Measurements from ENCODE around the gene SMYD3. TPM values are rescaled to one million over a fixed set of nuclear protein-coding genes. Genes with fewer than 3 reads are reported as not detected.

Gene SMYD3
- total RNA-seq, 1 experiment from 2014 or later: 25.5 TPM

- Histone ChIP-seq H3K23ac (ENCODE audit: insufficient read length, low read depth, low read length) (no peak overlapping the region), H2BK120ac (ENCODE audit: low read depth, low read length, poor library complexity, severe bottlenecking) (no peak overlapping the region), H4K20me1 (ENCODE audit: control insufficient read depth, insufficient read depth, insufficient read length) (no peaks in the 10 kb centered on the region), H3K9me3 (ENCODE audit: control insufficient read depth, low read depth, low read length) (no peaks in the 10 kb centered on the region), H4K91ac (ENCODE audit: insufficient read length, low read depth, low read length) (no peak overlapping the region), H3K14ac (ENCODE audit: insufficient read depth, low read length) (no peak overlapping the region), H3K56ac (ENCODE audit: insufficient read length, low read depth, low read length) (no peak overlapping the region), H2BK15ac (ENCODE audit: low read depth, low read length) (no peak overlapping the region), H2BK12ac (ENCODE audit: insufficient read length, low read depth, low read length) (no peak overlapping the region), H3K27ac (ENCODE audit: insufficient read length, low read depth, low read length) (no peak overlapping the region), H3K18ac (ENCODE audit: insufficient read length, low read depth, low read length) (no peak overlapping the region), H4K5ac (ENCODE audit: insufficient read length, low read depth, low read length) (no peak overlapping the region), H3K4me1 (ENCODE audit: insufficient read depth, low read length) (no peaks in the 10 kb centered on the region), H3K4ac (ENCODE audit: low read depth, low read length) (no peak overlapping the region), H3T11ph (ENCODE audit: low read length) (no peak overlapping the region), H3K23me2 (ENCODE audit: insufficient read length, low read depth, low read length, poor library complexity, severe bottlenecking) (no peaks in the 10 kb centered on the region), H4K8ac (replicated peaks; ENCODE audit: insufficient read length, low read depth, low read length) (no peak overlapping the region), H2AFZ (ENCODE audit: low read length) (no peak overlapping the region), H2BK20ac (ENCODE audit: low read depth, low read length, poor library complexity, severe bottlenecking) (no peak overlapping the region), H3K79me2 (ENCODE audit: insufficient read depth, low read length) (no peaks in the 10 kb centered on the region), H2BK5ac (ENCODE audit: insufficient read length, low read length) (no peak overlapping the region), H3K4me2 (ENCODE audit: insufficient read depth, insufficient read length, low read length) (no peak overlapping the region), H2AK5ac (ENCODE audit: insufficient read length, low read length) (no peak overlapping the region), H3K9ac (ENCODE audit: extremely low read depth, insufficient read length, low read length) (no peak overlapping the region), H3K79me1 (ENCODE audit: insufficient read depth, low read depth, low read length, poor library complexity, severe bottlenecking) (no peaks in the 10 kb centered on the region), H3K27me3 (ENCODE audit: insufficient read depth, low read length) (no peaks in the 10 kb centered on the region; the same call in 1 of the 2 replicates)
- Mint-ChIP-seq H3K9me3 (no peaks in the 10 kb centered on the region; a peak in 1 of 5 replicates), H3K4me3 (no peak overlapping the region), H3K27me3 (ENCODE audit: low read depth) (no peaks in the 10 kb centered on the region), H3K4me1 (no peaks in the 10 kb centered on the region), H3K36me3 (ENCODE audit: insufficient read depth in 1 of 3, low read depth in 3 of 3) (peaks cover 3 to 5% (median 4%) of the 10 kb centered on the region in 3 experiments; a peak in 5 of 7 replicates), H3K27ac (no peak overlapping the region)
- WGBS (ENCODE audit: extremely low coverage, insufficient read length, low lambda C conversion rate): no CpG with 5 or more reads among the region's 2 CpGs
- TF ChIP-seq CTCF (conservative IDR thresholded peaks at IDR 0.05): no peak
- DNase-seq: no peak
Observed at GRCh38 chr1:245915841-245916240, 591.2 kb downstream of the SMYD3 start.

All from H9 (cell line).